Measurements from ENCODE around the gene DRD5. TPM values are rescaled to one million over a fixed set of nuclear protein-coding genes. Genes with fewer than 3 reads are reported as not detected.
"Not testable (repeated sequence)": the region's sequence is repeated elsewhere in the genome, so short reads cannot be mapped to it uniquely, and the experiment has no call there.

The DRD5 gene
- total RNA-seq, 1 donor from 2014 or later: not detected

- TF ChIP-seq CTCF (IDR thresholded peaks at IDR 0.05): no peak
- DNase-seq (no peak), ATAC-seq (no peak)
- H3K27ac ChIP-seq: no peak overlapping the region
- no peaks in the 10 kb centered on the region for H3K36me3 ChIP-seq
- H3K4me3 ChIP-seq: no peak overlapping the region
- intact Hi-C loops (cut with DNase I): no loop called here
- no peaks in the 10 kb centered on the region for H3K4me1 ChIP-seq
- H3K27me3 ChIP-seq: no peaks in the 10 kb centered on the region
- no peaks in the 10 kb centered on the region for H3K9me3 ChIP-seq
Measured at GRCh38 chr4:9773471-9773870, 8.0 kb upstream of the DRD5 start.

- H3K27me3 ChIP-seq: peaks cover 29% of the 10 kb centered on the region
- TF ChIP-seq CTCF (IDR thresholded peaks at IDR 0.05): no peak
- no peak for ATAC-seq
- intact Hi-C loops (cut with DNase I): no loop called here
- no peak overlapping the region for H3K4me3 ChIP-seq
- no peaks in the 10 kb centered on the region for H3K4me1 ChIP-seq
- no peaks in the 10 kb centered on the region for H3K36me3 ChIP-seq
- H3K9me3 ChIP-seq: no peaks in the 10 kb centered on the region
- DNase-seq: no peak
- H3K27ac ChIP-seq: no peak overlapping the region
Measured at GRCh38 chr4:9782136-9782436, 652 bp downstream of the DRD5 start.

GRCh38 chr4:9785891-9786290, 4.5 kb downstream of the DRD5 start:
- not testable (repeated sequence) for DNase-seq

GRCh38 chr4:9792381-9792780, 10.9 kb downstream of the DRD5 start:
- Histone ChIP-seq H3K36me3 (no peaks in the 10 kb centered on the region), H3K27ac (no peak overlapping the region), H3K9me3 (no peaks in the 10 kb centered on the region), H3K27me3 (no peaks in the 10 kb centered on the region), H3K4me3 (no peak overlapping the region), H3K4me1 (no peaks in the 10 kb centered on the region)
- no peak for TF ChIP-seq CTCF (IDR thresholded peaks at IDR 0.05)
- ATAC-seq: no peak
- no peak for DNase-seq
- intact Hi-C loops (cut with DNase I): no loop called here

More at GRCh38 chr4:9785891-9786290, 4.5 kb downstream of the DRD5 start:
- H3K4me1 ChIP-seq; H3K4me3 ChIP-seq; ATAC-seq; H3K9me3 ChIP-seq; H3K36me3 ChIP-seq; intact Hi-C loops (cut with DNase I); H3K27ac ChIP-seq: not testable (repeated sequence)
- H3K27me3 ChIP-seq: peaks cover 18% of the 10 kb centered on the region

GRCh38 chr4:9796641-9797040, 15.2 kb downstream of the DRD5 start:
- ATAC-seq; intact Hi-C loops (cut with DNase I); H3K36me3 ChIP-seq; H3K27me3 ChIP-seq; DNase-seq; H3K4me3 ChIP-seq; H3K4me1 ChIP-seq; H3K9me3 ChIP-seq; H3K27ac ChIP-seq: not testable (repeated sequence)

GRCh38 chr4:9800848-9801247, 19.4 kb downstream of the DRD5 start:
- no peak for TF ChIP-seq CTCF (IDR thresholded peaks at IDR 0.05)
- H3K27me3 ChIP-seq: no peaks in the 10 kb centered on the region
- intact Hi-C loops (cut with DNase I): no loop called here

GRCh38 chr4:9804918-9805317, 23.5 kb downstream of the DRD5 start:
- H3K9me3 ChIP-seq: no peaks in the 10 kb centered on the region
- no peaks in the 10 kb centered on the region for H3K4me1 ChIP-seq
- H3K27me3 ChIP-seq: no peaks in the 10 kb centered on the region
- intact Hi-C loops (cut with DNase I): no loop called here
- TF ChIP-seq CTCF (IDR thresholded peaks at IDR 0.05): no peak
- no peak overlapping the region for H3K27ac ChIP-seq
- DNase-seq (no peak), ATAC-seq (no peak)
- no peak overlapping the region for H3K4me3 ChIP-seq
- no peaks in the 10 kb centered on the region for H3K36me3 ChIP-seq

More at GRCh38 chr4:9800848-9801247, 19.4 kb downstream of the DRD5 start:
- no peaks in the 10 kb centered on the region for H3K9me3 ChIP-seq
- H3K36me3 ChIP-seq: no peaks in the 10 kb centered on the region
- H3K4me3 ChIP-seq: no peak overlapping the region
- no peak overlapping the region for H3K27ac ChIP-seq
- H3K4me1 ChIP-seq: no peaks in the 10 kb centered on the region
- DNase-seq (no peak), ATAC-seq (no peak)
